OCI-LY3 (cell line): ENCODE results near the gene ZPR1.

Experiments
- H2AFZ ChIP-seq: fragments of 200-600, 300-600 bp; shearing (Covaris generic); 2 replicates; pipeline ENCODE4 v1.6.0; 2014; ENCODE audit warnings: antibody characterized with exemption, low read depth, low read length
- H3K27ac ChIP-seq: fragments of 200-600, 300-600 bp; sonication (generic); 2 replicates; pipeline ENCODE4 v1.5.1; 2014; ENCODE audit warnings: mild to moderate bottlenecking, low read length, moderate library complexity, mixed read lengths
- H3K27me3 ChIP-seq: fragments of 200-600, 300-600 bp; sonication (generic); 2 replicates; pipeline ENCODE4 v1.6.1; 2014; ENCODE audit warnings: low read depth, low read length, mixed read lengths
- H3K36me3 ChIP-seq: fragments of 200-600, 300-600 bp; sonication (generic); replicated peaks from 2 replicates; pipeline ENCODE3; 2014; ENCODE audit warnings: low read depth, low read length, mixed read lengths
- H3K4me1 ChIP-seq: fragments of 300-600, 200-600 bp; sonication (generic); 2 replicates; pipeline ENCODE4 v1.6.1; 2014; ENCODE audit warnings: low read length, mixed read lengths
- H3K4me2 ChIP-seq: fragments of 200-600, 300-600 bp; sonication (generic); 2 replicates; pipeline ENCODE4 v1.6.1; 2014; ENCODE audit warnings: low read length, mixed read lengths
- H3K4me3 ChIP-seq: fragments of 300-600, 200-600 bp; sonication (generic); 2 replicates; pipeline ENCODE4 v1.5.1; 2014; ENCODE audit warnings: antibody characterized with exemption, mild to moderate bottlenecking, low read length, moderate library complexity
- H3K79me2 ChIP-seq: fragments of 300-600, 200-600 bp; shearing (Covaris generic); 2 replicates; pipeline ENCODE4 v1.6.1; 2014; ENCODE audit warnings: mild to moderate bottlenecking, low read length, mixed read lengths
- H3K9ac ChIP-seq: fragments of 300-600, 200-600 bp; shearing (Covaris generic); 2 replicates; pipeline ENCODE4 v1.6.0; 2014; ENCODE audit warnings: mild to moderate bottlenecking, low read length, moderate library complexity
- H3K9me3 ChIP-seq: fragments of 200-600, 300-600 bp; shearing (Covaris generic); 2 replicates; pipeline ENCODE4 v1.6.1; 2014; ENCODE audit warnings: low read length, mixed read lengths; ENCODE audit not compliant: insufficient read depth
- H4K20me1 ChIP-seq: fragments of 200-600, 300-600 bp; sonication (generic); 2 replicates; pipeline ENCODE4 v1.6.1; 2016; ENCODE audit warnings: low read length, mixed read lengths; ENCODE audit not compliant: insufficient read depth
- CTCF ChIP-seq: fragments of 200-600, 300-600 bp; sonication (generic); IDR thresholded peaks from 2 replicates; pipeline ENCODE4 v1.5.1; 2014; ENCODE audit warnings: antibody characterized with exemption, low read length, low read depth
- EZH2phosphoT487 ChIP-seq: fragments of 200-600 bp; shearing (Covaris generic); IDR thresholded peaks from 2 replicates; pipeline ENCODE4 v1.6.1; 2018; ENCODE audit warnings: antibody characterized with exemption, mixed run types, low read depth

ZPR1 gene

DNA sequence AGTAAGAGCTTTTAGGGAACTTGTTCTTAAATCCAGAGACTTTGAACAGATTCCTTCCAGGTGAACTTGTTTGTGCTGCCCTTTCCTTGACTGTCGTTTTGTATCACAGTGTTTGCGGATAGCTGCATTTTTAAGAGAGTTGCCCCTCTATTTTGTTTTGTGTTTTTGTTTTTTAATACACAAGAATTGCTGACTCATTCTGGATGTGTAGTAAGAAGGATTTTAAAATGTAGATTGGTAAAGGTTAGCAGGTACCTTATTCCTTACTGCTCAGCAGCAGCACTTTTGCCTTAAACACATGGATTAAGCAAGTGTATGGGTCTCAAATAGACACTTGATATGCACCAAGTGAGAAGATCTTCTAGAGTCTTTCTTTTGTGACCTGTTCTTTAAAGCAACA is 12.8 kb upstream of the ZPR1 start:
- Histone ChIP-seq H3K9me3 (no peaks in the 10 kb centered on the region), H2AFZ (no peak overlapping the region), H3K36me3 (no peaks in the 10 kb centered on the region), H3K9ac (no peak overlapping the region), H3K4me2 (no peak overlapping the region), H3K27ac (no peak overlapping the region), H3K4me1 (peaks cover 3% of the 10 kb centered on the region; the same call in 1 of the 2 replicates), H3K27me3 (peaks cover 15% of the 10 kb centered on the region; the same call in 1 of the 2 replicates), H4K20me1 (no peaks in the 10 kb centered on the region), H3K4me3 (no peak overlapping the region), H3K79me2 (no peaks in the 10 kb centered on the region)
- no peak for TF ChIP-seq CTCF
- TF ChIP-seq EZH2phosphoT487, result no peak

DNA sequence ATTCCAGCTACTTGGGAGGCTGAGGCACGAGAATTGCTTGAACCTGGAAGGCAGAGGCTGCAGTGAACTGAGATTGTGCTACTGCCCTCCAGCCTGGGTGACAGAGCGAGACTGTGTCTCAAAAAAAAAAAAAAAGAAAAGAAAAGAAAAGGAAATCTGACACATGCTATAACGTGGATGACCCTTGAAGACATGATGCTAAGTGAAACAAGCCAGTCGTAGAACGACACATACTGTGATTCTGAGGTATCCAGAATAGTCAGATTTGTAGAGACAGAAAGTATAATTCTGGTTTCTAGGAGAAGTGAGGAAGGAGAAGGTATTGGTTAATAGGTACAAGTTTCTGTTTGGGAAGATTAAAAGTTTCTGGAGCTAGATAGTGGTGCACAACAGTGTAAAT is 10.5 kb upstream of the ZPR1 start:
- no peak overlapping the region for H3K4me2 ChIP-seq
- no peak overlapping the region for H3K4me3 ChIP-seq
- no peaks in the 10 kb centered on the region for H3K79me2 ChIP-seq
- no peaks in the 10 kb centered on the region for H3K36me3 ChIP-seq
- no peak for TF ChIP-seq EZH2phosphoT487
- TF ChIP-seq CTCF, result no peak
- no peaks in the 10 kb centered on the region for H3K9me3 ChIP-seq
- no peak overlapping the region for H3K27ac ChIP-seq
- H3K27me3 ChIP-seq, result peaks cover 15% of the 10 kb centered on the region; the same call in 1 of the 2 replicates
- H2AFZ ChIP-seq, result no peak overlapping the region
- H3K9ac ChIP-seq, result no peak overlapping the region
- no peaks in the 10 kb centered on the region for H4K20me1 ChIP-seq
- H3K4me1 ChIP-seq, result peaks cover 3% of the 10 kb centered on the region; the same call in 1 of the 2 replicates

DNA sequence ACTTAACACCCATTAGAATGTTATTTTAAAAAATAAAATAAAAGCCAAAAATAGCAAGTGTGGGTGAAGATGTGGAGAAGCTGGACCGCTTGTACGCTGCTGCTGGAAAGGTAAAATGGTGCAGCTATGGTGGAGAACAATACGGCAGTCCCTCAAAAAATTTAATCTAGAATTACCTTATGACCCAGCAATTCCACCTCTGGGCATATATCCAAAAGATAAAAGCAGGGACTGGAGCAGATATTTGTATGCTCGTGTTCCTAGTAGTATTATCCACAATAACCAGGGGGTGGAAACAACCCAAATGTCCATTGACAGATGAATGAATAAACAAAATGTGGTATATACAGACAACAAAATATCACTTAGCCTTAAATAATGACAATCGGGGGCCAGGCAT is 10.0 kb upstream of the ZPR1 start:
- Histone ChIP-seq H3K4me3 (no peak overlapping the region), H3K36me3 (no peaks in the 10 kb centered on the region), H3K9ac (no peak overlapping the region), H2AFZ (no peak overlapping the region), H3K27ac (no peak overlapping the region), H3K9me3 (no peaks in the 10 kb centered on the region), H3K4me2 (no peak overlapping the region), H3K79me2 (no peaks in the 10 kb centered on the region), H3K27me3 (peaks cover 15% of the 10 kb centered on the region; the same call in 1 of the 2 replicates), H4K20me1 (no peaks in the 10 kb centered on the region), H3K4me1 (peaks cover 3% of the 10 kb centered on the region; the same call in 1 of the 2 replicates)
- TF ChIP-seq CTCF (no peak), EZH2phosphoT487 (no peak)

- H3K9ac ChIP-seq, result no peak overlapping the region
- no peak overlapping the region for H2AFZ ChIP-seq
- peaks cover 6% of the 10 kb centered on the region; the same call in 1 of the 2 replicates for H3K4me1 ChIP-seq
- H4K20me1 ChIP-seq, result no peaks in the 10 kb centered on the region
- H3K79me2 ChIP-seq, result no peaks in the 10 kb centered on the region
- peaks cover 15% of the 10 kb centered on the region; the same call in 1 of the 2 replicates for H3K27me3 ChIP-seq
- no peak overlapping the region for H3K4me2 ChIP-seq
- H3K9me3 ChIP-seq, result no peaks in the 10 kb centered on the region
- TF ChIP-seq CTCF (no peak), EZH2phosphoT487 (no peak)
- H3K36me3 ChIP-seq, result no peaks in the 10 kb centered on the region
- H3K27ac ChIP-seq, result no peak overlapping the region
- H3K4me3 ChIP-seq, result no peak overlapping the region
Measured at GRCh38 chr11:116796548-116796947, 8.7 kb upstream of the ZPR1 start.
